ENCODE results near the gene STAG2.

STAG2 gene

GRCh38 chrX:123986377-123986776 lies 24.9 kb downstream of the STAG2 start:
- Histone ChIP-seq H3K14ac (ENCODE audit: low read length in 2 of 2) (no peak overlapping the region), H3K27me3 (ENCODE audit: control insufficient read depth in 1 of 2, insufficient read depth in 1 of 2, low read length in 2 of 2) (no peaks in the 10 kb centered on the region), H3K9me3 (ENCODE audit: control insufficient read depth, low read length) (no peaks in the 10 kb centered on the region), H3K36me3 (ENCODE audit: control insufficient read depth in 1 of 2, insufficient read depth in 2 of 2, low read depth in 1 of 2, low read length in 2 of 2) (no peaks in the 10 kb centered on the region), H4K91ac (ENCODE audit: low read length) (no peak overlapping the region), H3K4ac (ENCODE audit: low read depth in 1 of 2, low read length in 2 of 2) (no peak overlapping the region), H2BK120ac (ENCODE audit: low read depth, low read length) (no peak overlapping the region), H3K23ac (ENCODE audit: low read length in 2 of 2) (no peak overlapping the region), H3K4me2 (ENCODE audit: low read length, poor library complexity, severe bottlenecking) (no peak overlapping the region), H4K8ac (ENCODE audit: low read length) (no peak overlapping the region), H3K79me1 (replicated peaks; ENCODE audit: low read length, poor library complexity, severe bottlenecking) (no peaks in the 10 kb centered on the region), H2AK5ac (ENCODE audit: low read length, severe bottlenecking) (no peak overlapping the region), H2BK5ac (ENCODE audit: low read depth, low read length, poor library complexity, severe bottlenecking) (no peak overlapping the region), H2AFZ (ENCODE audit: low read depth, low read length) (no peak overlapping the region), H3K18ac (ENCODE audit: low read depth in 1 of 2, low read length in 2 of 2) (no peak overlapping the region), H3K27ac (ENCODE audit: low read length, poor library complexity, severe bottlenecking) (no peak overlapping the region), H2BK12ac (ENCODE audit: low read length in 2 of 2) (no peak overlapping the region), H2BK15ac (ENCODE audit: low read depth, poor library complexity, severe bottlenecking) (no peak overlapping the region), H3K4me3 (ENCODE audit: insufficient read depth in 1 of 2, low read depth in 1 of 2, low read length in 2 of 2) (no peak overlapping the region), H3K9ac (ENCODE audit: low read length) (no peak overlapping the region), H3K4me1 (ENCODE audit: control insufficient read depth, insufficient read depth, low read depth, low read length) (no peaks in the 10 kb centered on the region)
- WGBS = no CpG with 5 or more reads among the region's 2 CpGs
- DNase-seq = no peak

- H3K14ac ChIP-seq (ENCODE audit: low read length in 2 of 2) = no peak overlapping the region
- no peak overlapping the region for H3K4me2 ChIP-seq (ENCODE audit: low read length, poor library complexity, severe bottlenecking)
- no peak overlapping the region for H3K4ac ChIP-seq (ENCODE audit: low read depth in 1 of 2, low read length in 2 of 2)
- no peak overlapping the region for H2BK15ac ChIP-seq (ENCODE audit: low read depth, poor library complexity, severe bottlenecking)
- DNase-seq = peak; percentile 4
- no peak overlapping the region for H3K23ac ChIP-seq (ENCODE audit: low read length in 2 of 2)
- H2BK5ac ChIP-seq (ENCODE audit: low read depth, low read length, poor library complexity, severe bottlenecking) = no peak overlapping the region
- no peak overlapping the region for H3K9ac ChIP-seq (ENCODE audit: low read length)
- no CpG with 5 or more reads among the region's 1 CpG for WGBS
- no peaks in the 10 kb centered on the region for H3K27me3 ChIP-seq (ENCODE audit: control insufficient read depth in 1 of 2, insufficient read depth in 1 of 2, low read length in 2 of 2)
- no peaks in the 10 kb centered on the region for H3K9me3 ChIP-seq (ENCODE audit: control insufficient read depth, low read length)
- no peak overlapping the region for H4K8ac ChIP-seq (ENCODE audit: low read length)
- no peaks in the 10 kb centered on the region for H3K79me1 ChIP-seq (replicated peaks; ENCODE audit: low read length, poor library complexity, severe bottlenecking)
- no peak overlapping the region for H4K91ac ChIP-seq (ENCODE audit: low read length)
- H3K36me3 ChIP-seq (ENCODE audit: control insufficient read depth in 1 of 2, insufficient read depth in 2 of 2, low read depth in 1 of 2, low read length in 2 of 2) = no peaks in the 10 kb centered on the region
- no peak overlapping the region for H2AK5ac ChIP-seq (ENCODE audit: low read length, severe bottlenecking)
- no peak overlapping the region for H3K4me3 ChIP-seq (ENCODE audit: insufficient read depth in 1 of 2, low read depth in 1 of 2, low read length in 2 of 2)
- no peak overlapping the region for H2AFZ ChIP-seq (ENCODE audit: low read depth, low read length)
- H2BK120ac ChIP-seq (ENCODE audit: low read depth, low read length) = no peak overlapping the region
- H3K4me1 ChIP-seq (ENCODE audit: control insufficient read depth, insufficient read depth, low read depth, low read length) = no peaks in the 10 kb centered on the region
- H3K18ac ChIP-seq (ENCODE audit: low read depth in 1 of 2, low read length in 2 of 2) = no peak overlapping the region
- H3K27ac ChIP-seq (ENCODE audit: low read length, poor library complexity, severe bottlenecking) = no peak overlapping the region
- H2BK12ac ChIP-seq (ENCODE audit: low read length in 2 of 2) = no peak overlapping the region
Observed at GRCh38 chrX:123988423-123989111, 27.1 kb downstream of the STAG2 start.

- Histone ChIP-seq H3K9ac (ENCODE audit: low read length) (no peak overlapping the region), H3K4me2 (ENCODE audit: low read length, poor library complexity, severe bottlenecking) (no peak overlapping the region), H3K27me3 (ENCODE audit: control insufficient read depth in 1 of 2, insufficient read depth in 1 of 2, low read length in 2 of 2) (no peaks in the 10 kb centered on the region), H3K23ac (ENCODE audit: low read length in 2 of 2) (no peak overlapping the region), H3K27ac (ENCODE audit: low read length, poor library complexity, severe bottlenecking) (no peak overlapping the region), H3K4me3 (ENCODE audit: insufficient read depth in 1 of 2, low read depth in 1 of 2, low read length in 2 of 2) (no peak overlapping the region), H2AK5ac (ENCODE audit: low read length, severe bottlenecking) (no peak overlapping the region), H2BK5ac (ENCODE audit: low read depth, low read length, poor library complexity, severe bottlenecking) (no peak overlapping the region), H3K36me3 (ENCODE audit: control insufficient read depth in 1 of 2, insufficient read depth in 2 of 2, low read depth in 1 of 2, low read length in 2 of 2) (no peaks in the 10 kb centered on the region), H4K91ac (ENCODE audit: low read length) (no peak overlapping the region), H3K79me1 (replicated peaks; ENCODE audit: low read length, poor library complexity, severe bottlenecking) (no peaks in the 10 kb centered on the region), H3K18ac (ENCODE audit: low read depth in 1 of 2, low read length in 2 of 2) (no peak overlapping the region), H2BK12ac (ENCODE audit: low read length in 2 of 2) (no peak overlapping the region), H3K9me3 (ENCODE audit: control insufficient read depth, low read length) (no peaks in the 10 kb centered on the region), H2BK15ac (ENCODE audit: low read depth, poor library complexity, severe bottlenecking) (no peak overlapping the region), H2BK120ac (ENCODE audit: low read depth, low read length) (no peak overlapping the region), H4K8ac (ENCODE audit: low read length) (no peak overlapping the region), H3K14ac (ENCODE audit: low read length in 2 of 2) (no peak overlapping the region), H2AFZ (ENCODE audit: low read depth, low read length) (no peak overlapping the region), H3K4me1 (ENCODE audit: control insufficient read depth, insufficient read depth, low read depth, low read length) (no peaks in the 10 kb centered on the region), H3K4ac (ENCODE audit: low read depth in 1 of 2, low read length in 2 of 2) (no peak overlapping the region)
- no CpG with 5 or more reads among the region's 1 CpG for WGBS
- DNase-seq = no peak
Observed at GRCh38 chrX:123989235-123989634, 27.7 kb downstream of the STAG2 start.

- Histone ChIP-seq H2BK120ac (ENCODE audit: low read depth, low read length) (no peak overlapping the region), H3K14ac (ENCODE audit: low read length in 2 of 2) (no peak overlapping the region), H3K27me3 (ENCODE audit: control insufficient read depth in 1 of 2, insufficient read depth in 1 of 2, low read length in 2 of 2) (no peaks in the 10 kb centered on the region), H4K91ac (ENCODE audit: low read length) (no peak overlapping the region), H3K9me3 (ENCODE audit: control insufficient read depth, low read length) (no peaks in the 10 kb centered on the region), H3K4ac (ENCODE audit: low read depth in 1 of 2, low read length in 2 of 2) (no peak overlapping the region), H4K8ac (ENCODE audit: low read length) (no peak overlapping the region), H3K18ac (ENCODE audit: low read depth in 1 of 2, low read length in 2 of 2) (no peak overlapping the region), H3K27ac (ENCODE audit: low read length, poor library complexity, severe bottlenecking) (no peak overlapping the region), H2BK5ac (ENCODE audit: low read depth, low read length, poor library complexity, severe bottlenecking) (no peak overlapping the region), H3K23ac (ENCODE audit: low read length in 2 of 2) (no peak overlapping the region), H3K4me2 (ENCODE audit: low read length, poor library complexity, severe bottlenecking) (no peak overlapping the region), H3K4me1 (ENCODE audit: control insufficient read depth, insufficient read depth, low read depth, low read length) (no peaks in the 10 kb centered on the region), H2AK5ac (ENCODE audit: low read length, severe bottlenecking) (no peak overlapping the region), H3K4me3 (ENCODE audit: insufficient read depth in 1 of 2, low read depth in 1 of 2, low read length in 2 of 2) (no peak overlapping the region), H3K79me1 (replicated peaks; ENCODE audit: low read length, poor library complexity, severe bottlenecking) (no peaks in the 10 kb centered on the region), H2BK15ac (ENCODE audit: low read depth, poor library complexity, severe bottlenecking) (no peak overlapping the region), H3K36me3 (ENCODE audit: control insufficient read depth in 1 of 2, insufficient read depth in 2 of 2, low read depth in 1 of 2, low read length in 2 of 2) (no peaks in the 10 kb centered on the region), H3K9ac (ENCODE audit: low read length) (no peak overlapping the region), H2AFZ (ENCODE audit: low read depth, low read length) (no peak overlapping the region), H2BK12ac (ENCODE audit: low read length in 2 of 2) (no peak overlapping the region)
- WGBS = 100% methylated on average over 1 of the region's 2 CpGs
- DNase-seq = no peak
Observed at GRCh38 chrX:123990169-123990568, 28.7 kb downstream of the STAG2 start.

Data from mesenchymal stem cell (in vitro differentiated cells and primary cell).